Natural killer cell (primary cell): Measurements from ENCODE around the gene IDE. TPM values are rescaled to one million over a fixed set of nuclear protein-coding genes. Genes with fewer than 3 reads are reported as not detected.
"Not testable (repeated sequence)": the region's sequence is repeated elsewhere in the genome, so short reads cannot be mapped to it uniquely, and the experiment has no call there.

Experiments used
- ATAC-seq, 3 donors: fragments of 150-1000 bp in 2 of 3; fragments of 200-7000 bp in 1 of 3; cut with Tn5 transposase; 1 replicate in 1 of 3; 2 replicates in 2 of 3; pipeline ENCODE4 v1.10.0; 2021; ENCODE audit warnings: mild to moderate bottlenecking in 2 of 3, moderate library complexity in 2 of 3
- DNase-seq, 2 donors: peaks; one replicate each; pipeline versions ENCODE4 v3.0.0 to v3.0.0-alpha.2; 2013 to 2021; ENCODE audit warnings: mixed read lengths in 1 of 2
- H3K27ac ChIP-seq: one replicate; pipeline ENCODE4 v1.5.1; 2013; ENCODE audit warnings: mild to moderate bottlenecking, low read length
- H3K27me3 ChIP-seq: one replicate; pipeline ENCODE4 v1.6.1; 2013; ENCODE audit warnings: low read length; ENCODE audit not compliant: control insufficient read depth, insufficient read depth
- H3K36me3 ChIP-seq: one replicate; pipeline ENCODE4 v1.6.1; 2013; ENCODE audit warnings: low read length; ENCODE audit not compliant: control insufficient read depth, insufficient read depth
- H3K4me1 ChIP-seq: one replicate; pipeline ENCODE4 v1.6.1; 2013; ENCODE audit warnings: low read length; ENCODE audit not compliant: control insufficient read depth, insufficient read depth
- H3K4me3 ChIP-seq: one replicate; pipeline ENCODE4 v1.5.1; 2013; ENCODE audit warnings: low read length
- H3K9me3 ChIP-seq: one replicate; pipeline ENCODE4 v1.6.1; 2013; ENCODE audit warnings: low read length; ENCODE audit not compliant: control insufficient read depth, insufficient read depth
- H3K27ac Mint-ChIP-seq, 2 donors: one replicate each; pipeline ENCODE4 v1.8.0; 2022; ENCODE audit warnings: mild to moderate bottlenecking in 2 of 2, mixed read lengths in 2 of 2, moderate library complexity in 1 of 2
- H3K27me3 Mint-ChIP-seq, 2 donors: one replicate each; pipeline ENCODE4 v1.8.0; 2022; ENCODE audit warnings: low read depth in 2 of 2, mixed read lengths in 2 of 2
- H3K36me3 Mint-ChIP-seq: one replicate; pipeline ENCODE4 v1.8.0; 2022; ENCODE audit warnings: mixed read lengths
- H3K4me1 Mint-ChIP-seq, 2 donors: one replicate each; pipeline ENCODE4 v1.8.0; 2022; ENCODE audit warnings: mixed read lengths in 2 of 2
- H3K4me3 Mint-ChIP-seq: one replicate; pipeline ENCODE4 v1.8.0; 2022; ENCODE audit warnings: mild to moderate bottlenecking, moderate library complexity, mixed read lengths
- H3K9me3 Mint-ChIP-seq, 2 donors: one replicate each; pipeline ENCODE4 v1.8.0; 2022; ENCODE audit warnings: mixed read lengths in 2 of 2
- CTCF ChIP-seq: fragments of 200-600 bp; IDR thresholded peaks from one replicate; pipeline ENCODE4 v1.8.0; 2022; ENCODE audit warnings: antibody characterized with exemption
- WGBS: methylation state at CpG from one replicate; pipeline ENCODE4 v1.1.7; 2013; ENCODE audit warnings: missing lambda C conversion rate; ENCODE audit not compliant: insufficient coverage; 5-methylcytosine and 5-hydroxymethylcytosine counted together
- intact Hi-C: fragments of 100-400 bp; cut with micrococcal nuclease; formaldehyde crosslinking; loops from one replicate; pipeline ENCODE4 v1.14.2; 2022
- total RNA-seq, 4 donors: library from RNA; stranded (reverse); fragments of 120-200 nt in 1 of 4; gene quantifications; one replicate each; pipeline versions ENCODE4 v1.2.3 to v1.2.4, GENCODE V29; 2013 to 2022

Gene IDE
- total RNA-seq, 3 donors from 2014 or later (not counting 1 experiment from before 2014, with no cell fraction given): 18.2 to 23.5 (median 21.8) TPM

- Histone ChIP-seq H3K27me3 (no peaks in the 10 kb centered on the region), H3K4me3 (peak overlapping the region; percentile 98), H3K36me3 (no peaks in the 10 kb centered on the region), H3K4me1 (peaks cover 11% of the 10 kb centered on the region), H3K27ac (peak overlapping the region; percentile 90), H3K9me3 (no peaks in the 10 kb centered on the region)
- Mint-ChIP-seq H3K4me3 (peak overlapping the region; percentile 76), H3K9me3 (no peaks in the 10 kb centered on the region), H3K4me1 (peaks cover 24 to 33% of the 10 kb centered on the region in 2 donors), H3K27ac (peak overlapping the region; percentile 82 to 92), H3K36me3 (no peaks in the 10 kb centered on the region), H3K27me3 (no peaks in the 10 kb centered on the region)
- intact Hi-C loops: loop anchor here (5.0 kb wide), 1 partner anchor 119 kb away; no protein-coding TSS in a partner anchor
- ATAC-seq: no peak
- peak in 1 of 2 donors; percentile 63 for DNase-seq
- 1% methylated on average over 56 of the region's 56 CpGs for WGBS
- TF ChIP-seq CTCF: no peak
Observed at GRCh38 chr10:92573091-92573797, 649 bp downstream of the IDE start.

- Mint-ChIP-seq H3K4me3 (peak overlapping the region; percentile 76), H3K27ac (peak overlapping the region; percentile 82 to 92), H3K27me3 (no peaks in the 10 kb centered on the region), H3K4me1 (peaks cover 24 to 33% of the 10 kb centered on the region in 2 donors), H3K36me3 (no peaks in the 10 kb centered on the region), H3K9me3 (no peaks in the 10 kb centered on the region)
- ATAC-seq (no peak), DNase-seq (no peak)
- Histone ChIP-seq H3K4me3 (peak overlapping the region; percentile 98), H3K4me1 (peaks cover 11% of the 10 kb centered on the region), H3K9me3 (no peaks in the 10 kb centered on the region), H3K36me3 (no peaks in the 10 kb centered on the region), H3K27me3 (no peaks in the 10 kb centered on the region), H3K27ac (no peak overlapping the region)
- WGBS: 82% methylated on average over 8 of the region's 8 CpGs
- intact Hi-C loops: loop anchor here (5.0 kb wide), 1 partner anchor 120 kb away; no protein-coding TSS in a partner anchor
- TF ChIP-seq CTCF: no peak
Observed at GRCh38 chr10:92572362-92573090, 1.4 kb downstream of the IDE start.

- H3K4me1 Mint-ChIP-seq: peaks cover 24 to 38% of the 10 kb centered on the region in 2 donors
- Histone ChIP-seq H3K9me3 (no peaks in the 10 kb centered on the region), H3K27me3 (no peaks in the 10 kb centered on the region), H3K27ac (no peak overlapping the region), H3K36me3 (no peaks in the 10 kb centered on the region), H3K4me3 (no peak overlapping the region), H3K4me1 (peaks cover 11% of the 10 kb centered on the region)
- no peak for ATAC-seq
- H3K4me3 Mint-ChIP-seq: no peak overlapping the region
- DNase-seq: no peak
- no peaks in the 10 kb centered on the region for H3K36me3 Mint-ChIP-seq
- no peak overlapping the region for H3K27ac Mint-ChIP-seq
- H3K27me3 Mint-ChIP-seq: no peaks in the 10 kb centered on the region
- H3K9me3 Mint-ChIP-seq: no peaks in the 10 kb centered on the region
- 100% methylated on average over 2 of the region's 2 CpGs for WGBS
- TF ChIP-seq CTCF: no peak
- intact Hi-C loops: loop anchor here (5.0 kb wide), 1 partner anchor 121 kb away; no protein-coding TSS in a partner anchor
Observed at GRCh38 chr10:92571649-92572048, 2.2 kb downstream of the IDE start.

- H3K27ac ChIP-seq, H3K4me3 ChIP-seq, H3K27me3 Mint-ChIP-seq, H3K9me3 Mint-ChIP-seq, H3K36me3 Mint-ChIP-seq, ATAC-seq, H3K4me3 Mint-ChIP-seq, H3K27me3 ChIP-seq, H3K9me3 ChIP-seq, H3K36me3 ChIP-seq, H3K27ac Mint-ChIP-seq, DNase-seq: not testable (repeated sequence)
- H3K4me1 ChIP-seq: peaks cover 11% of the 10 kb centered on the region
- over 99% methylated on average over 5 of the region's 5 CpGs for WGBS
- H3K4me1 Mint-ChIP-seq: peaks cover 19 to 41% of the 10 kb centered on the region in 2 donors
- intact Hi-C loops: loop anchor here (5.0 kb wide), 1 partner anchor 123 kb away; no protein-coding TSS in a partner anchor
Observed at GRCh38 chr10:92569663-92570062, 4.2 kb downstream of the IDE start.
